HL-60 (cell line): ENCODE measurements around the gene DNAI2.

Experiments
- CTCF ChIP-seq: IDR thresholded peaks from one replicate; pipeline ENCODE4 v1.5.1; 2011; ENCODE audit warnings: low read length, control low read depth, inconsistent platforms; ENCODE audit not compliant: insufficient read depth
- POLR2AphosphoS5 ChIP-seq: IDR thresholded peaks from 2 replicates; pipeline ENCODE4 v1.6.1; 2012; ENCODE audit warnings: low read depth

GRCh38 chr17:74303305-74303704 is 29.3 kb downstream of the DNAI2 start:
- TF ChIP-seq CTCF (no peak), POLR2AphosphoS5 (no peak)
